ENCODE results near the gene CREBZF. TPM values are rescaled to one million over a fixed set of nuclear protein-coding genes. Genes with fewer than 3 reads are reported as not detected.
A peak's percentile ranks its signal among the peaks of the same experiment; 100 is the strongest.

Gene CREBZF
- total and polyA plus RNA-seq, 9 of the 15 experiments (the other 6 are each of a cell fraction or from before 2014, with no cell fraction given): 7.2 to 70.2 (median 40.5) TPM

GRCh38 chr11:85664615-85665481, at the start of gene CREBZF (continued):
- peak; percentile 84 for TF ChIP-seq PRPF4 (IDR thresholded peaks at IDR 0.05; ENCODE audit: insufficient read depth, low read depth, low read length, poor library complexity, severe bottlenecking)
- peak; percentile 69; the same call in 1 of the 2 replicates for TF ChIP-seq CBFB (CRISPR knock-in tag; IDR thresholded peaks at IDR 0.05)
- peak; percentile 66 for TF ChIP-seq SP1 (CRISPR knock-in tag; IDR thresholded peaks at IDR 0.05)
- peak; percentile 99 for TF ChIP-seq C11orf30 (IDR thresholded peaks at IDR 0.05; ENCODE audit: low read depth)
- TF ChIP-seq NFIC (IDR thresholded peaks at IDR 0.05): peak; percentile 60
- peak in 1 of 2 experiments; percentile 9; a peak in 1 of 3 replicates for TF ChIP-seq CBX3 (IDR thresholded peaks at IDR 0.05; ENCODE audit: borderline replicate concordance in 1 of 2, low read length in 2 of 2)
- TF ChIP-seq TAF7 (tag; IDR thresholded peaks at IDR 0.05): peak; percentile 65; the same call in 1 of the 2 replicates
- TF ChIP-seq ZNF507 (tag; conservative IDR thresholded peaks at IDR 0.05): no peak
- TF ChIP-seq KDM2B (CRISPR knock-in tag; IDR thresholded peaks at IDR 0.05): 0 out of 2 replicates have a peak, but pooled peaks have one; percentile 87
- 0 out of 2 replicates have a peak, but pooled peaks have one; percentile 55 for TF ChIP-seq ZBTB40 (IDR thresholded peaks at IDR 0.05)
- TF ChIP-seq ZBTB40 (CRISPR knock-in tag; IDR thresholded peaks at IDR 0.05): no peak; the same call in 1 of the 2 replicates
- TF ChIP-seq GMEB1 (CRISPR knock-in tag; IDR thresholded peaks at IDR 0.05): peak; percentile 38
- peak; percentile 93 for TF ChIP-seq DPF2 (IDR thresholded peaks at IDR 0.05)
- TF ChIP-seq EP400 (IDR thresholded peaks at IDR 0.05): peak; percentile 96
- 0 out of 2 replicates have a peak, but pooled peaks have one; percentile 33 for TF ChIP-seq ATF6 (CRISPR knock-in tag; IDR thresholded peaks at IDR 0.05)

Data from K562 (cell line).